ENCODE data around the gene UST. TPM values are rescaled to one million over a fixed set of nuclear protein-coding genes. Genes with fewer than 3 reads are reported as not detected.
A peak's percentile ranks its signal among the peaks of the same experiment; 100 is the strongest.
"Not testable (repeated sequence)": the region's sequence is repeated elsewhere in the genome, so short reads cannot be mapped to it uniquely, and the experiment has no call there.

UST gene
- total and polyA plus RNA-seq, 2 experiments from 2014 or later, result 2.9 to 4.0 TPM

- TF ChIP-seq CTCF (IDR thresholded peaks at IDR 0.05; ENCODE audit: low read depth, low read length), result no peak
Measured at GRCh38 chr6:148751793-148752170, 5.0 kb downstream of the UST start.

GRCh38 chr6:148755379-148755778, 8.5 kb downstream of the UST start:
- not testable (repeated sequence) for H3K27me3 ChIP-seq

More at GRCh38 chr6:148751793-148752170, 5.0 kb downstream of the UST start:
- Histone ChIP-seq H3K9me3 (ENCODE audit: low read depth) (no peaks in the 10 kb centered on the region), H3K4me1 (ENCODE audit: low read depth) (no peaks in the 10 kb centered on the region), H3K36me3 (no peaks in the 10 kb centered on the region), H3K4me3 (no peak overlapping the region), H3K27me3 (no peaks in the 10 kb centered on the region), H3K27ac (no peak overlapping the region)
- no peak for DNase-seq (ENCODE audit: low read depth in 1 of 2, low spot score in 1 of 2)

GRCh38 chr6:148757944-148758480, 11.2 kb downstream of the UST start:
- Histone ChIP-seq H3K27ac (no peak overlapping the region), H3K36me3 (no peaks in the 10 kb centered on the region), H3K27me3 (no peaks in the 10 kb centered on the region), H3K4me1 (ENCODE audit: low read depth) (peaks cover 26% of the 10 kb centered on the region), H3K4me3 (no peak overlapping the region), H3K9me3 (ENCODE audit: low read depth) (no peaks in the 10 kb centered on the region)
- no peak for TF ChIP-seq CTCF (IDR thresholded peaks at IDR 0.05; ENCODE audit: low read depth, low read length)
- DNase-seq (ENCODE audit: low read depth in 1 of 2, low spot score in 1 of 2), result no peak

More at GRCh38 chr6:148755379-148755778, 8.5 kb downstream of the UST start:
- H3K36me3 ChIP-seq; DNase-seq (ENCODE audit: low read depth in 1 of 2, low spot score in 1 of 2); H3K9me3 ChIP-seq (ENCODE audit: low read depth); H3K27ac ChIP-seq; H3K4me3 ChIP-seq; H3K4me1 ChIP-seq (ENCODE audit: low read depth): not testable (repeated sequence)

- no peak overlapping the region for H3K27ac ChIP-seq
- H3K9me3 ChIP-seq (ENCODE audit: low read depth), result no peaks in the 10 kb centered on the region
- no peaks in the 10 kb centered on the region for H3K27me3 ChIP-seq
- peak in 1 of 2 donors; percentile 23 for DNase-seq (ENCODE audit: low read depth in 1 of 2, low spot score in 1 of 2)
- H3K4me1 ChIP-seq (ENCODE audit: low read depth), result peaks cover 26% of the 10 kb centered on the region
- no peak for TF ChIP-seq CTCF (IDR thresholded peaks at IDR 0.05; ENCODE audit: low read depth, low read length)
- no peaks in the 10 kb centered on the region for H3K36me3 ChIP-seq
- no peak overlapping the region for H3K4me3 ChIP-seq
Measured at GRCh38 chr6:148758492-148758891, 11.7 kb downstream of the UST start.

GRCh38 chr6:148760258-148760534, 13.4 kb downstream of the UST start:
- Histone ChIP-seq H3K36me3 (no peaks in the 10 kb centered on the region), H3K27ac (no peak overlapping the region), H3K4me3 (no peak overlapping the region), H3K9me3 (ENCODE audit: low read depth) (no peaks in the 10 kb centered on the region), H3K4me1 (ENCODE audit: low read depth) (peaks cover 26% of the 10 kb centered on the region), H3K27me3 (no peaks in the 10 kb centered on the region)
- DNase-seq (ENCODE audit: low read depth in 1 of 2, low spot score in 1 of 2), result no peak
- no peak for TF ChIP-seq CTCF (IDR thresholded peaks at IDR 0.05; ENCODE audit: low read depth, low read length)

GRCh38 chr6:148760568-148761526, 14.0 kb downstream of the UST start:
- Histone ChIP-seq H3K4me3 (no peak overlapping the region), H3K27ac (peak overlapping the region; percentile 69), H3K9me3 (ENCODE audit: low read depth) (no peaks in the 10 kb centered on the region), H3K36me3 (no peaks in the 10 kb centered on the region), H3K4me1 (ENCODE audit: low read depth) (peaks cover 26% of the 10 kb centered on the region), H3K27me3 (no peaks in the 10 kb centered on the region)
- DNase-seq (ENCODE audit: low read depth in 1 of 2, low spot score in 1 of 2), result peak; percentile 30 to 96
- TF ChIP-seq CTCF (IDR thresholded peaks at IDR 0.05; ENCODE audit: low read depth, low read length), result no peak

All from cardiac muscle cell (in vitro differentiated cells and primary cell).